GM19463 (cell line): ENCODE data around the gene CLNK.

ENCODE experiments used
- ATAC-seq: cut with Tn5 transposase; IDR thresholded peaks from one replicate; pipeline ENCODE4 v1.9.1; 2021; ENCODE audit warnings: mild to moderate bottlenecking, moderate library complexity; ENCODE audit not compliant: unreplicated experiment

CLNK gene, protein sequence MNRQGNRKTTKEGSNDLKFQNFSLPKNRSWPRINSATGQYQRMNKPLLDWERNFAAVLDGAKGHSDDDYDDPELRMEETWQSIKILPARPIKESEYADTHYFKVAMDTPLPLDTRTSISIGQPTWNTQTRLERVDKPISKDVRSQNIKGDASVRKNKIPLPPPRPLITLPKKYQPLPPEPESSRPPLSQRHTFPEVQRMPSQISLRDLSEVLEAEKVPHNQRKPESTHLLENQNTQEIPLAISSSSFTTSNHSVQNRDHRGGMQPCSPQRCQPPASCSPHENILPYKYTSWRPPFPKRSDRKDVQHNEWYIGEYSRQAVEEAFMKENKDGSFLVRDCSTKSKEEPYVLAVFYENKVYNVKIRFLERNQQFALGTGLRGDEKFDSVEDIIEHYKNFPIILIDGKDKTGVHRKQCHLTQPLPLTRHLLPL

DNA sequence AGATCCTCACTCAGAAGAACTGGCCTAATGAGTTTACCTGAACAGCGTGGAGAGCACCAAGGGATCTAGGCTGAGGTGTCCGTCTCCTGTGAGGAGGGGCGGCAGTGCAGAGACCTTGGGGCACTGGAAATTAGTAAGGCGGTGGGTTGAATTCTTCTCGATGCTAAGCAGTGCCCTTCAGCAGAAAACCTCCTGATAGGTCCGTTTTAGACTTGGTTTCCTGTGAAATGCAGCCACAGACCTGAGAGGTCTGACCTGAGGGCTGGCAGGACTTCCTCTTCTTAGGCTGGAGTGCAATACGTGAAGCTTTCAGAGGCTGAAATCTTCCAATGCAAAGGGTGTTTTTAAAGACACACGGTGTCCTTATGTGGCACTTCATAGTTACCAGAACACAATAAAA, at the start of gene CLNK:
CLNK (minus strand) TSS at position 138 of the 400 bp plus-strand sequence. CDS start 16,899 bp downstream, outside the sequence.
- ATAC-seq, result peak; percentile 77

- ATAC-seq, result no peak
Observed at GRCh38 chr4:10733481-10734062, 49.0 kb upstream of the CLNK start.

GRCh38 chr4:10732914-10733415, 48.4 kb upstream of the CLNK start:
- ATAC-seq, result no peak

DNA sequence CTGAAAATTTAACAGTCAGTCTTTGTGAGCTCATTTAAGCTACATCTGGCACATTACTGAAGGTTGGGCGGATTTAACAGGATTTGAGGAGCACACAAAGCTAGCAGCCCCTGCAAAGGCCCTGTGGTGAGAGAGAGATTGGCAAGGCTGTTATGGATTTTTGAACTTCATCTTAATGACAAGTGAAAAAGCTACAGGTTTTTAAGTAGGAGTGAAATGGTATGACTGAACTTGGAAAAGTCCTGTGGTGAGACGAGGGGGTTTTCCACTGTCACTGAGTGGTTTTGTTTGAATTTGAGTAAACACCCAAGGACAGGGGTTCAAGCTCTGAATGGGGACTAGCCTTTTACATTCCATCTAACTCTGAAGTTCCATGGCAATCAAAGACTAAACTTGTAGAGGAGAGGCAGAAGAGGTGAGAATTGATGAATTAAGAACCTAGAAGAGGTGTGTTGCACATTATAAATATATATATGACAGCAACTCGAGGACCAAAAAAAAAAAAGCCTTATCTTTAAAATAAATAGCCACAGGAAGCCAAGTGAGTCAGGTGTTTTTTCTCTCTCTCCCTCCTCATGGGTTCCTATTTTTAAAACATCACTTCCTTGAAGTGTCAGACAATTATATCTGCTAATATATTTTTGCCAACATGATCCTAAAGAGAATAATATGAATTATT, 47.8 kb upstream of the CLNK start:
- ATAC-seq, result peak; percentile 19

- peak; percentile 15 for ATAC-seq
Observed at GRCh38 chr4:10731690-10732089, 47.1 kb upstream of the CLNK start.

- peak; percentile 15 for ATAC-seq
Observed at GRCh38 chr4:10731162-10731561, 46.6 kb upstream of the CLNK start.

DNA sequence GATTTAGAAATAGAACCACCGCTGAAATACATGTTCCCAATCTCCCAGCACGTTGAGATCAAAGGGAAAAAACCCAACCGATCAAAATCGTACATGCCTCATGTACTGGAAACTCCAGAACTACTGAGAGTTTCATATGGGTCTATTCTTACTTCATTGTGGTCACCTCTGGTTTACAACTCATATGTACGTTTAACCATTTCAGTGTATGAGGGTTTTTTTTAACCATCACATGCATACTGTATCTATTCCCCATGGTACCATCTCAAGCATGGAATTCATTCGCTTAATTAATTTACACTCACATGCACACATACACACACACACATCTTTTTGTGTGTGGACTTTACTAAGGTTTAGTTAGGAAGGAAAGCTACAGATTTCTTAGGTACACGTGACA, 46.0 kb upstream of the CLNK start:
- peak; percentile 49 for ATAC-seq

DNA sequence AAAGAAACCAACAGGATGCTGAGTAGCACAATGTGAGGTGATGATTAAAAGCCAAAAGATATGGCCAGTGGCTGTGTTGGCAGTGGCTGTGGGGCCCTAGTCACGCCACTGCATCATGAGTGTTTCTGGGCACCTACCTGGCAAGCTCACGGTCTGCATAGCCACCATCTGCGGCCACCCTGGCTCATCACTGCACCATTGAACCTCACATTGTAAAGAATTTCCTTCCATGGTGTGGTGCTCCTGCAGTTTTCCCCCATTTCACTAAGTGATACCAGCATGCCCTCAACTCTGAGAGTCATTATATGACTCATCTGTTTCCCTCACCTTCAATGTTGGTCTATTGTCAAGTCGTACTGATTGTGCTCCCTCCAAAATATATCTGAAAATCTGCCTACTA, 45.5 kb upstream of the CLNK start:
- peak; percentile 33 for ATAC-seq

- no peak for ATAC-seq
Observed at GRCh38 chr4:10729366-10729765, 44.8 kb upstream of the CLNK start.

GRCh38 chr4:10728016-10728415, 43.4 kb upstream of the CLNK start:
- ATAC-seq, result no peak

GRCh38 chr4:10727140-10727880, 42.7 kb upstream of the CLNK start:
- ATAC-seq, result peak; percentile 24

DNA sequence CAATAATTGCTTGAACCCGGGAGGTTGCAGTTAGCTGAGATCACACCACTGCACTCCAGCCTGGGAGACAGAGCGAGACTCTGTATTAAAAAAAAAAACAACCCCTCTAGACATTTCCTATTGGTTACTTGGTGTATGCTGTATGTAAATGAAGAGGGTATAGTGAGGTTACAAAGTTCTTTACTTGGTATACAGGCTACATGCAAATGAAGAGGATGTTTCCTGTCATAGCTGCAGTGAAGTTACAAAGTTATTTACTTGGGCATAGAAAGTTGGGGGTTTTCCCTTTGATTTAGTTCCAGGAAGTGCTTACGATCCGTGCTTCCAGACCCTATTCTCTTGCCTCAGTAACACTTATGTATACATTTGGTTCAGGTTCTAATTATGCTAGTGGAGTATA, 38.4 kb upstream of the CLNK start:
- peak; percentile 84 for ATAC-seq

GRCh38 chr4:10721616-10722015, 37.0 kb upstream of the CLNK start:
- no peak for ATAC-seq

DNA sequence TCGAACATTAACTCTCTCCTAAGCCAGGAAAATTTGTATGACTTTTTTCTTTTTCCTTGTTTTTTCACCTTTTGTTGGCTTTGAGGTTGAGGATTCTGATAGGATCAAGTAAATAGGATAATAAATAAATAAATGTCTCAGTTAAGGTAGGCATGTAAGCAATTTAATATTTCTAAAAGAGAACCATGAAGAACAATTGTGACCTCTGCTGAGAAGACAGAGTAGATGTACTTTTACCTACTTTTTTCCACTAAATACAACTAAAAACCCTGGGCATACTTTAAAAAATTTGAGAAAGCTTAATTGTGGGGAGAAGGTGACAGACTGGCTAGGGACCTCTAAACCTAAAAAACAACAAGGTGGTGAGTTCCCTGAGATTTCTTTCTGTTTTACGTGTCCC, 31.6 kb upstream of the CLNK start:
- no peak for ATAC-seq

DNA sequence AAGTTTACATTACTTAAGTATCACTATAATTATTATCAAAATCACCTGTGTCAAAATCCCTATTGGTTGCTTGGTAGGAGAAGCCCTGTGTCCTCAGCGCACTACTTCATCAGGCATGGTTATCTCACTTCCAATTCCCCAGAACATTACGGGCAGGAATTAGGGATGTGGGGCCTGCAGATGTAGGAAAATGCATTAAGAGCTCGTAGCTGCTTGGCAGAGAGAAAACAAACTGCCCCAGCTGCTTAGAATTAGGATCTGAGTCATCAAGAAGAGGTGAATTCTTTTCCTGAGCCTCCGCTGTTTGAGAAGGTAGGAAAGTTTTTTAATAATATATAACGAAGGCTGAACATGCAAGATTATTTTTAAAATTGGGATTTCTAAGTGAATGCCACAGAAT, 31.1 kb upstream of the CLNK start:
- ATAC-seq, result no peak

GRCh38 chr4:10715135-10715534, 30.6 kb upstream of the CLNK start:
- ATAC-seq, result no peak

DNA sequence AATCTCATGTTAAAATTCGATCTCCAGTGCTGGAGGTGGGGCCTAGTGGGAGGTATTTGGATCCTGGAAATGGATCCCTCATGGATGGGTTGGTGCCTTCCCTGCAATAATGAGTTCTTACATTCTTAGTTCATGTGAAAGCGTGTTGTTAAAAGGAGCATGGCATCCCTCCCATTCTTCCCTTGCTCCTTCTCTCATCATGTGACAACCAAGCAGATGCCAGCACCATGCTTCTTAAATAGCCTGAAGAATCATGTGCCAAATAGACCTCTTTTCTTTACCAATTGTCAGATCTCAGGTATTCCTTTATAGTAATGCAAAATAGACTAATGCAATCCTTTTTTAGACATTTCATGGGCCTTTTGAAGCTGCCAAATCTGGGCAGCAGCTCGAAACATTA, 29.0 kb upstream of the CLNK start:
- ATAC-seq, result no peak

- no peak for ATAC-seq
Observed at GRCh38 chr4:10706236-10706635, 21.7 kb upstream of the CLNK start.

GRCh38 chr4:10704430-10704810, 19.9 kb upstream of the CLNK start:
- no peak for ATAC-seq

GRCh38 chr4:10703766-10704429, 19.3 kb upstream of the CLNK start:
- no peak for ATAC-seq

DNA sequence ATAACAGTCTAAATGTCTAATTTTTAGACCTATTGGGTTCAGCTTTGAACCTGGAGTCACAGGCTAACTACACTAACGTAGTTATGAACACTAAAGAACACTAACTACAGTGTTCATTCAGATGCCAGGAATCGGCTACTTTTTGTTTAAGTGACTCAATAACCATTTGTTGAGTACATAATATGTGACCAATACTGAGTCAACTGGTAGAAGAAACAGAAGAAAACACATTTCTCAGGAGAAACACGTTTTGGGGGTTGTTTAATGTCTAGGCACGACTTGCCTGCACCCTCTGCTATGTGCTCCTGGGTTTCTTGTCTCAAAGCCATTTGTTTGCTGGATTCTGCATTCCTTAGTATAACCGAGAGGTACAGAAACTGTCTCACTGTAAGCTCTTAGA, 18.6 kb upstream of the CLNK start:
- ATAC-seq, result no peak
